HG03342 (cell line): Measurements from ENCODE around the gene ABLIM2.

Source experiments
- ATAC-seq: cut with Tn5 transposase; IDR thresholded peaks from one replicate; pipeline ENCODE4 v1.9.1; 2021; ENCODE audit warnings: mild to moderate bottlenecking, moderate library complexity; ENCODE audit not compliant: unreplicated experiment

ABLIM2 gene

GRCh38 chr4:8158710-8159536 is at the start of gene ABLIM2:
ABLIM2 (minus strand) TSS chr4:8158813; CDS start chr4:8158689, 124 bp downstream.
- peak; percentile 97 for ATAC-seq

GRCh38 chr4:8207314-8207713 is 48.7 kb upstream of the ABLIM2 start:
- ATAC-seq: no peak

- no peak for ATAC-seq
Observed at GRCh38 chr4:8205749-8206611, 47.4 kb upstream of the ABLIM2 start.

GRCh38 chr4:8205241-8205707 is 46.7 kb upstream of the ABLIM2 start:
- no peak for ATAC-seq

- ATAC-seq: no peak
Observed at GRCh38 chr4:8204576-8205227, 46.1 kb upstream of the ABLIM2 start.

GRCh38 chr4:8203817-8204216 is 45.2 kb upstream of the ABLIM2 start:
- ATAC-seq: no peak

GRCh38 chr4:8203052-8203401 is 44.4 kb upstream of the ABLIM2 start:
- ATAC-seq: no peak

GRCh38 chr4:8202108-8203051 is 43.8 kb upstream of the ABLIM2 start:
- no peak for ATAC-seq

GRCh38 chr4:8201321-8201781 is 42.7 kb upstream of the ABLIM2 start:
- peak; percentile 46 for ATAC-seq

- ATAC-seq: no peak
Observed at GRCh38 chr4:8200302-8200975, 41.8 kb upstream of the ABLIM2 start.

- ATAC-seq: no peak
Observed at GRCh38 chr4:8199594-8200301, 41.1 kb upstream of the ABLIM2 start.

- peak; percentile 72 for ATAC-seq
Observed at GRCh38 chr4:8198906-8199593, 40.4 kb upstream of the ABLIM2 start, which contains the start of gene SH3TC1. SH3TC1 (plus strand) TSS chr4:8199290; CDS start chr4:8205195, 5,905 bp downstream.

- peak; percentile 0 for ATAC-seq
Observed at GRCh38 chr4:8198206-8198905, 39.7 kb upstream of the ABLIM2 start.

GRCh38 chr4:8197521-8197920 is 38.9 kb upstream of the ABLIM2 start:
- no peak for ATAC-seq

- ATAC-seq: no peak
Observed at GRCh38 chr4:8195841-8196458, 37.3 kb upstream of the ABLIM2 start.

GRCh38 chr4:8195431-8195830 is 36.8 kb upstream of the ABLIM2 start:
- ATAC-seq: no peak
